ENCODE results near the gene KRTAP10-10.

Gene KRTAP10-10

DNA sequence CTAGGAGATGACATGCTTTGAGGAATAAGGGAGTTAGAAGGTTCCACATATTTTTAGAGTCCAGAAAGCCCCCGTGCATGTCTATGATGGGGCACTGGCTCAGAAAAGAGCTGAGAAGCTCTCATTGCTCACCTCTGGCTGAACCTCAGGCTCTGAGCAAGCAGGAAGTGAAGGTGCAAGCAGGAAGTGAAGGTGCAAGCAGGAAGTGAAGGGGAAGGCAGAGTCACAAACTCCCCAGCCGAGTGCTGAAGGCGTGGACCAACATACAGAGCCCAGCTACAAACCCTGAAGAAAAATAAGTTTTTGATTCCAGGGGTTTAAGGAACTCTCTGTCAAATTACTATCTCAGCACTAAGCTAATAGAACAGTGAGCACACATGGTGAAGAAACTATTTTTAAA lies 18.2 kb upstream of the KRTAP10-10 start:
- DNase-seq (ENCODE audit: low read depth in 1 of 2, low spot score in 1 of 2), result no peak
- Histone ChIP-seq H3K4me3 (replicated peaks; ENCODE audit: insufficient read depth, low read length) (no peak overlapping the region), H3K27ac (replicated peaks) (no peak overlapping the region), H3K27me3 (ENCODE audit: insufficient read depth, poor library complexity, severe bottlenecking) (no peaks in the 10 kb centered on the region)
- TF ChIP-seq SPI1 (IDR thresholded peaks at IDR 0.05; ENCODE audit: borderline replicate concordance, low read depth) (no peak), POLR2AphosphoS5 (IDR thresholded peaks at IDR 0.05; ENCODE audit: low read depth) (no peak), GABPA (IDR thresholded peaks at IDR 0.05; ENCODE audit: low read depth) (no peak)
- TF ChIP-seq, protein P1, sequence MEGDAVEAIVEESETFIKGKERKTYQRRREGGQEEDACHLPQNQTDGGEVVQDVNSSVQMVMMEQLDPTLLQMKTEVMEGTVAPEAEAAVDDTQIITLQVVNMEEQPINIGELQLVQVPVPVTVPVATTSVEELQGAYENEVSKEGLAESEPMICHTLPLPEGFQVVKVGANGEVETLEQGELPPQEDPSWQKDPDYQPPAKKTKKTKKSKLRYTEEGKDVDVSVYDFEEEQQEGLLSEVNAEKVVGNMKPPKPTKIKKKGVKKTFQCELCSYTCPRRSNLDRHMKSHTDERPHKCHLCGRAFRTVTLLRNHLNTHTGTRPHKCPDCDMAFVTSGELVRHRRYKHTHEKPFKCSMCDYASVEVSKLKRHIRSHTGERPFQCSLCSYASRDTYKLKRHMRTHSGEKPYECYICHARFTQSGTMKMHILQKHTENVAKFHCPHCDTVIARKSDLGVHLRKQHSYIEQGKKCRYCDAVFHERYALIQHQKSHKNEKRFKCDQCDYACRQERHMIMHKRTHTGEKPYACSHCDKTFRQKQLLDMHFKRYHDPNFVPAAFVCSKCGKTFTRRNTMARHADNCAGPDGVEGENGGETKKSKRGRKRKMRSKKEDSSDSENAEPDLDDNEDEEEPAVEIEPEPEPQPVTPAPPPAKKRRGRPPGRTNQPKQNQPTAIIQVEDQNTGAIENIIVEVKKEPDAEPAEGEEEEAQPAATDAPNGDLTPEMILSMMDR (IDR thresholded peaks at IDR 0.05; ENCODE audit: insufficient read depth, low read length), result no peak
- TF ChIP-seq, protein P2, sequence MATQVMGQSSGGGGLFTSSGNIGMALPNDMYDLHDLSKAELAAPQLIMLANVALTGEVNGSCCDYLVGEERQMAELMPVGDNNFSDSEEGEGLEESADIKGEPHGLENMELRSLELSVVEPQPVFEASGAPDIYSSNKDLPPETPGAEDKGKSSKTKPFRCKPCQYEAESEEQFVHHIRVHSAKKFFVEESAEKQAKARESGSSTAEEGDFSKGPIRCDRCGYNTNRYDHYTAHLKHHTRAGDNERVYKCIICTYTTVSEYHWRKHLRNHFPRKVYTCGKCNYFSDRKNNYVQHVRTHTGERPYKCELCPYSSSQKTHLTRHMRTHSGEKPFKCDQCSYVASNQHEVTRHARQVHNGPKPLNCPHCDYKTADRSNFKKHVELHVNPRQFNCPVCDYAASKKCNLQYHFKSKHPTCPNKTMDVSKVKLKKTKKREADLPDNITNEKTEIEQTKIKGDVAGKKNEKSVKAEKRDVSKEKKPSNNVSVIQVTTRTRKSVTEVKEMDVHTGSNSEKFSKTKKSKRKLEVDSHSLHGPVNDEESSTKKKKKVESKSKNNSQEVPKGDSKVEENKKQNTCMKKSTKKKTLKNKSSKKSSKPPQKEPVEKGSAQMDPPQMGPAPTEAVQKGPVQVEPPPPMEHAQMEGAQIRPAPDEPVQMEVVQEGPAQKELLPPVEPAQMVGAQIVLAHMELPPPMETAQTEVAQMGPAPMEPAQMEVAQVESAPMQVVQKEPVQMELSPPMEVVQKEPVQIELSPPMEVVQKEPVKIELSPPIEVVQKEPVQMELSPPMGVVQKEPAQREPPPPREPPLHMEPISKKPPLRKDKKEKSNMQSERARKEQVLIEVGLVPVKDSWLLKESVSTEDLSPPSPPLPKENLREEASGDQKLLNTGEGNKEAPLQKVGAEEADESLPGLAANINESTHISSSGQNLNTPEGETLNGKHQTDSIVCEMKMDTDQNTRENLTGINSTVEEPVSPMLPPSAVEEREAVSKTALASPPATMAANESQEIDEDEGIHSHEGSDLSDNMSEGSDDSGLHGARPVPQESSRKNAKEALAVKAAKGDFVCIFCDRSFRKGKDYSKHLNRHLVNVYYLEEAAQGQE (IDR thresholded peaks at IDR 0.05; ENCODE audit: insufficient replicate concordance, low read depth), result no peak

DNA sequence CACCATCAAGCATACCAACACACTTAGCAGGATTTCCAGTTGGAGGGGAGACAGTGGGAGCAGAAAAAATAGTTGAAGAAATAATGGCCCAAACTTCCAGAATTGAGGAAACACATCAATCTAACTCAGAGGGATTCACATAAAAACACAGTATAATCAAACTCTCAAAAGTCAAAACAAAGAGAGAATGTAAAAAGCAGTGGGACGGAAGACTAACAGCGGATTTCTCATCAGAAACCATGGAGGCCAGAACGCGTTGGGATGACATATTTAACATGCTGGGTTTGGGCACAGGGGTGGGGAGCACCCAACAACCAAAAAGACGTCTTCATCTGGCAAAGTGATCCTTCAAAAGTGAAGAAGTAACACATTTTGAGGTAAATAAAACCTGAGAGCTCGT lies 17.3 kb upstream of the KRTAP10-10 start:
- Histone ChIP-seq H3K27ac (replicated peaks) (no peak overlapping the region), H3K27me3 (ENCODE audit: insufficient read depth, poor library complexity, severe bottlenecking) (no peaks in the 10 kb centered on the region), H3K4me3 (replicated peaks; ENCODE audit: insufficient read depth, low read length) (no peak overlapping the region)
- DNase-seq (ENCODE audit: low read depth in 1 of 2, low spot score in 1 of 2), result no peak
- TF ChIP-seq GABPA (IDR thresholded peaks at IDR 0.05; ENCODE audit: low read depth) (no peak), POLR2AphosphoS5 (IDR thresholded peaks at IDR 0.05; ENCODE audit: low read depth) (no peak), SPI1 (IDR thresholded peaks at IDR 0.05; ENCODE audit: borderline replicate concordance, low read depth) (no peak)
- TF ChIP-seq, protein P1 (IDR thresholded peaks at IDR 0.05; ENCODE audit: insufficient read depth, low read length), result no peak
- TF ChIP-seq, protein P2 (IDR thresholded peaks at IDR 0.05; ENCODE audit: insufficient replicate concordance, low read depth), result no peak

DNA sequence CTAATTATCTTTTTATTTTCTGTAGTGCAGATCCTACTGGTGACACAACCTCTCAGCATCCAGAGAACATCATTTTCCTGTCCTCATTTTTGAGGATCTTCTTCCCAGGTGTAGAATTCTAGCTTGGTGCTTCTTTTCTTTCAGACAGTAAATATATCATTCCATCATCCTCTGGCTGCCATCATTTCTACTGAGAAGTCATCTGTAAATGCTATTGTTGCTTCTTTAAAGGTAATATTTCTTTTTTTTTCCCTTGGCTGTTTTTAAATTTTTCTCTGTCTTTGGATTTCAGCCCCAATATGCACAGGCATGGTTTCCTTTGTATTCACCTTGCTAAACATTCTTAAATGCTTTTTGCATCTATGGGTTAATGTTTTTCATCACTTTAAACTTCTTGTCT lies 13.6 kb upstream of the KRTAP10-10 start:
- no peak for DNase-seq (ENCODE audit: low read depth in 1 of 2, low spot score in 1 of 2)
- no peak overlapping the region for H3K4me3 ChIP-seq (replicated peaks; ENCODE audit: insufficient read depth, low read length)
- H3K27me3 ChIP-seq (ENCODE audit: insufficient read depth, poor library complexity, severe bottlenecking), result no peaks in the 10 kb centered on the region
- H3K27ac ChIP-seq (replicated peaks), result no peak overlapping the region
- TF ChIP-seq SPI1 (IDR thresholded peaks at IDR 0.05; ENCODE audit: borderline replicate concordance, low read depth), result no peak
- TF ChIP-seq, protein P2 (IDR thresholded peaks at IDR 0.05; ENCODE audit: insufficient replicate concordance, low read depth), result no peak
- no peak for TF ChIP-seq POLR2AphosphoS5 (IDR thresholded peaks at IDR 0.05; ENCODE audit: low read depth)
- TF ChIP-seq, protein P1 (IDR thresholded peaks at IDR 0.05; ENCODE audit: insufficient read depth, low read length), result no peak
- TF ChIP-seq GABPA (IDR thresholded peaks at IDR 0.05; ENCODE audit: low read depth), result no peak
